Measurements from ENCODE around the gene CALCB.

The CALCB gene

GRCh38 chr11:15074206-15075161 lies 1.1 kb downstream of the CALCB start:
- DNase-seq = peak; percentile 56

- no peak for DNase-seq
Observed at GRCh38 chr11:15075162-15075526, 1.8 kb downstream of the CALCB start.

GRCh38 chr11:15091175-15091574 lies 17.8 kb downstream of the CALCB start:
- DNase-seq = no peak

- DNase-seq = no peak
Observed at GRCh38 chr11:15091625-15092024, 18.2 kb downstream of the CALCB start.

- DNase-seq = no peak
Observed at GRCh38 chr11:15093432-15093831, 20.0 kb downstream of the CALCB start.

GRCh38 chr11:15095736-15096228 lies 22.4 kb downstream of the CALCB start:
- DNase-seq = no peak

GRCh38 chr11:15097411-15097810 lies 24.0 kb downstream of the CALCB start:
- DNase-seq = no peak

GRCh38 chr11:15099267-15099666 lies 25.9 kb downstream of the CALCB start:
- DNase-seq = no peak

GRCh38 chr11:15101072-15101709 lies 27.8 kb downstream of the CALCB start:
- peak; percentile 11 for DNase-seq

- DNase-seq = no peak
Observed at GRCh38 chr11:15104166-15104565, 30.8 kb downstream of the CALCB start.

GRCh38 chr11:15106201-15106965 lies 33.0 kb downstream of the CALCB start:
- no peak for DNase-seq

GRCh38 chr11:15107730-15108515 lies 34.5 kb downstream of the CALCB start:
- DNase-seq = no peak

GRCh38 chr11:15108592-15109130 lies 35.3 kb downstream of the CALCB start:
- DNase-seq = no peak

GRCh38 chr11:15109602-15110001 lies 36.2 kb downstream of the CALCB start:
- no peak for DNase-seq

- no peak for DNase-seq
Observed at GRCh38 chr11:15111215-15111614, 37.8 kb downstream of the CALCB start.

GRCh38 chr11:15112131-15112541 lies 38.7 kb downstream of the CALCB start:
- DNase-seq = no peak

- no peak for DNase-seq
Observed at GRCh38 chr11:15113381-15113780, 40.0 kb downstream of the CALCB start.

- no peak for DNase-seq
Observed at GRCh38 chr11:15114501-15115475, 41.4 kb downstream of the CALCB start, which contains the start of gene INSC. INSC (plus strand) TSS chr11:15114923; CDS start chr11:15149175, 34,252 bp downstream.

- DNase-seq = no peak
Observed at GRCh38 chr11:15115686-15116085, 42.3 kb downstream of the CALCB start.

- no peak for DNase-seq
Observed at GRCh38 chr11:15117751-15118150, 44.4 kb downstream of the CALCB start.

GRCh38 chr11:15118431-15118830 lies 45.0 kb downstream of the CALCB start:
- DNase-seq = no peak

Data from NCI-H187 treated with DMSO at 0.1 percent for 48 hours (cell line).